ENCODE results near the gene UBASH3A.
A peak's percentile ranks its signal among the peaks of the same experiment; 100 is the strongest.
"Not testable (repeated sequence)": the region's sequence is repeated elsewhere in the genome, so short reads cannot be mapped to it uniquely, and the experiment has no call there.

The UBASH3A gene

DNA sequence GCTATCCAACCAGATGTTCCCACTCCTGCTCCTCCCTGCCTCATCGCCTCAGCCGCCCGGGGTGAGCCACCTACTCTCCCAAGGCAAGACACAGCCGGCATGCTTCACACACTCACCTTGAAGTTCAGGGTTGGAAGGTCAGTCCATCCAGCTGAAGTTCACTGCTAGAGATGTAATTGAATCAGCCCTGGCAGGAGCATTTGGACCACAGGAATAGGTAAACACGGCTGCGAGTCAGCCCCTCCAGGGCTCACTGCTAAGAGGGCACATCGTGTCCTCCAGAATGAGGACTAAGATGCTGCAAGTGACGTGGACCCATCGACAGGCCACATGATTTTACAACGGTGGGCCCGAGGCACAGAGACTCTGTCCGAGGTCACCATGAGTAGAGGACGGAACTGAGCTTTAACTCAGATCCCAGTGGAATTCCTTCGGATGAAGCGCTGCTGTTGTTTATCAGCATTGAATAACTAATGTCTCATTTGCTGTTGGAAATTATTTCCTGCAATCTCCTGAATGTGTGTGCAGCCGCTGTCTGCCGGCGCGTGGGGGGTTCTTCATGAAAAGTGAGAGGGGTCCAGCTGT, 50.4 kb downstream of the UBASH3A start:
- DNase-seq, result no peak

DNA sequence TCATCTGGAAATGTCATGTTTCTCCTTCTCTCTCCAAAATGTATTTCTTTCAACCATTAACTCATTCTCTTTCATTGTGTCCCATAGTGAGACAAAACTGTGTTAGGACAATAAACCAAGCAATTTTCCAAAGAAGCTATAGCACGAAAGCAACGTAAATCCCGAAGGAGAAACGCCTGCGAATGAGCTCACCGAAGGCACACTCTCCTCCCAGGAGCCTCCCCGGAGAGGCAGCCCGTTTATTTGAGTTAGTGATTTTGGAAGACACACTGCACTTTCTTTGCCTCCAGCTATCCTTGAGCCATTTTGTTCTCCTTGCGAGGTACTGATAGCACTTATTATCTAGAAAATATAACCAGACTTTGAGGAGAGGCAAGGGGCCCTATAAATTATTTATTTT, 51.1 kb downstream of the UBASH3A start:
- DNase-seq, result no peak

DNA sequence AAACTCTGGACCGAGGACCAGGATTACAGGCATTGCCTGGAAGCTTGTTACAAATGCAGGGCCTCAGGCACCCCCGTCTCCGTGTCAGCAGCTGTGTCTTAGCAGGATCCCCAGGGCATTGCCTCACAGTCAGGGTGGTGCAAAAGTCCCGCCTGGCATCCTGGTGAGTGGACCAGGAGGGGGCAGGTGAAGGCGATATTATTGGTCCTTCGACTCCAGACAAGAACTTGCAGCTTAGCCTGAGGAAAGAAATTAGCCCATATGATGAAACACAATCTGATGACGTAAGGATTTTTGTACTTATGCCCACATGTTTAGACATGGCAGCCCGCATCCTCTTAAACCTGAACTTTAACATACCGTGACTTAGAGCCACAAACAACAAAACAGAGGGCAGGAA, 51.5 kb downstream of the UBASH3A start:
- DNase-seq, result no peak

DNA sequence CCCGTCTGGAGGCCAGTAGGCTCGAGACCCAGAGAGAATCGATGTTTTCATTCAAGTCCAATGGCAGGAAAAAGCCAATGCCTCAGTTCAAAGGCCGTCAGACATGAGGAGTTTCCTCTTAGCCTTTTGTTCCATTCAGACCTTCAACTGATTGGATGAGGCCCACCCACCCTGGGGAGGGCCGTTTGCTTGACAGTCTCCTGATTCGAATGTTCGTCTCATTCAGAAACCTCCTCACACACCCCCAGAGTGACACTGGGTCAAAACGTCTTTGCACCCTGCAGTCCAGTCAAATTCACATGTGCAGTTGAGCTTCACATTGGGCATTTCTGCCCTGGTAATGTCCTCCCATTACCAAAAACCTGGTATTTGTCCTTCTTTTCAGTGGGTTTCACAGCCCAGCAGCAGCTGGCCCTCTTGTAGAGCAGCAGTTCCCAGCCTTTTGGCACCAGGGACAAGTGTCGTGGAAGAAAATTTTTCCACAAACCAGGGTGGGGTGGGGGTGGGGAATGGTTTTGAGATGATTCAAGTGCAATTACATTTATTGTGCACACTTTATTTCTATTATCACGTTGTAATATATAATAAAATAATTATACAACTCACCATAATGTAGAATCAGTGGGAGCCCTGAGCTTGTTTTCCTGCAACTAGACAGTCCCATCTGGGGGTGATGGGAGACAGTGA, 52.2 kb downstream of the UBASH3A start:
- no peak for DNase-seq

DNA sequence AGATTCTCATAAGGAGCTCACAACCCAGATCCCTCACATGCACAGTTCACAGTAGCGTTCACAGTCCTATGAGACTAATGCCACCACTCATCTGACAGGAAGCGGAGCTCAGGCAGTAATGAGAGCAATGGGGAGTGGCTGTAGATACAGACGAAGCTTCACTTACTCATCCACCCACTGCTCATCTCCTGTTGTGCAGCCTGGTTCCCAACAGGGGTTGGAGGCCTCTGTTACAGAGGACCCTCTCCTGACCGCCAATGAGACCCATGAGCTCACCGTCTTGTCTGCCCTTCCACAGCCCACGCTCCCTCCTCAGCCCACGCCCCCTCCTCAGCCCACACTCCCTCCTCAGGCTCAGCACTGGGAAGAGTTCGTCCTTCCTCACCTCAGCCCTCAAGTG, 52.8 kb downstream of the UBASH3A start:
- no peak for DNase-seq

DNA sequence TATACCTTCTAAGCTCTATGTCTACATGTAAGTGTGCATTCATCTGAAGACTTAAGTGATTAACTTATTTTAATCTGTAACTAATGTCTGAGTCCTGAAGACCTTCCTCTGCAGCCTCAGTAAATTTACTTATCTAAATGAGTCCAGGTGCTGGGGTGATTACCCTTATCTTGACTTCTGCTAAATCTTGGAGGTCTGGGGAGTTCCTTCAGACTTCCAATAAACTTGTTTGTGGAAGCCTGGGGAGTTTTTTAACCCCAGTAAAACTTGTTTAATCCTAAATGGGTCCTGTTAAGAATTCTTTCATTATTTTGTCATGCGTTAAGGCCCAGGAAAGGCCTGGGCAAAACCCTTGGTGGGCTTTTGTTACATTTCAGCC, 55.4 kb downstream of the UBASH3A start:
- no peak for DNase-seq

DNA sequence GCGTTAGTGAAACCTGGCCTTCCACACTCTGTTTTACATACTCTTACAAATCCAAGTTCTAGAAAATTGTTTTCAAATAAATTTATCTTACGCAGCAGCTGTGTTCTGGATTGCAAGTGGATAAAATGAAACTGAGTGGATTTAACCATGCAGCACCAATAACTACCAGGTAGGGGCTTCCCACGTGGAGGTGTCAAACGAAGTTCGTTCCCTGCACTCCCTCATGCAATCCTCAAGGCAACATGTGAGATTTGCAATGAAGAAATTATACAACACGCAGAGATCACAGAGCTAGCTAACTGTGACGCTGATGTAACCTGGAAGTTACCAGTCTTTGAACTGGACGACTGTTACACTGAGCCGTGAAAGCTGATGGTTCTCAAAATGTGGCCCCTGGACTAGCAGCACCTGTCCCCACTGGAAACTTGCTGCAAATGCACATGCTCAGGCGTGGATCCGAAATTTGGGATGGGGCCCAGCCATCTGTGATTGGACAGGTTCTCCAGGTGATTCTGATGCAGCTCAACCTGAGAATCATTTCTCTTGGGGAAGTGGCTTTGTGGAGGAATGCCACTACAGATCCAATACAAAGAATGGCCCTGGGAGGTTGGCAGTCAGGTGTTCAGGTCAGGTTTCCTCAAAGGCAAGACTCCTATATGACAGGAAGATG, 56.0 kb downstream of the UBASH3A start:
- no peak for DNase-seq

DNA sequence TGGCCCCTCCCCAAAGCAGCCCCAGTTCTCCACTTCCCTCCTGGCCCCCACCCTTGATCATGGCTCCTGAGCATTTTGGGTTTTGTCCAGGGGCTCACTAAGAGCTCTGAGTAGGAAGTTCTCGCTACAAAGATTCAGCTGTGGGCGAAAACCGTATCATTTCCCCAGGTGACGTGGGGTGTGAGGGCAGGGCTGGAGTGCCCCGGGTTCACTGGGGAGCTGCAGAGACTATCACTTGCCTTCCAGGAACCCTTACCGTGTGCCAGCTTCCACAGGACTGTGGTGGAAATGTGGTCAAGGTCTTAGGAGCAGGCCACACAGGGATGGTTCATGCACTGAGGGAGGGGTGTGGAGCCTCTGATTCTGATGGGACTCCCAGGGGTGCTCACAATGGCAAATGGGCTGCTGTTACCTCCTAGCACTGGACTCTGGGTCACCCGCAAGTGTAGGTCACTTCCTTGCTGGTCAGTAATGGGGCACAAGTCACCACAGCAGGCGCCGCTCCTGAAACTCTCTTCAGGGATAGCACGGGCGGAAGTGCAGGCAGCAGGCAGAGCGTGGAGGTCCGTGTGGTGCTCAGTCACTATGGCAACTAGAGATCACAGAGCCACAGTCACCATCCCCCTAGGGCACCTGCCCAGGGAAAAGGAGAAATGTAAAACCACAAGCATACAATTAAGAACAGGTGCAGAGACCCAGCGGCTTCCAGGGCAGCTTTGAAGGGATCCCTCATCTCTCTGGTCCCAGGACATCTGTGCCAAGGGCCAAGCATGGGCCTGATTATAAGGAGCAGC, 56.9 kb downstream of the UBASH3A start:
- DNase-seq, result no peak

DNA sequence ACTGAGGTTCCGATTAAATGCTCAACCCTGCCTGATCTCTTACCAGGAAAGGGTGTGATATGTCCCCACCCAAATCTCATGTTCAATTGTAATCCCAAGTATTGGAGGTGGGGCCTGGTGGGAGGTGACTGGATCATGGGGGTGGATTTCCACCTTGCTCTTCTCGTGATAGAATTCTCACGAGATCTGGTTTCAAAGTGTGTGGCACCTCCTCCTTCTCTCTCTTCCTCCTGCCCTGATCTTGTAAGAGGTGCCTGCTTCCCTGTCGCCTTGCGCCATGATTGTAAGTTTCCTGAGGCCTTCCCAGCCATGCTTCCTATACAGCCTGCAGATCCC, 57.5 kb downstream of the UBASH3A start:
- no peak for DNase-seq

DNA sequence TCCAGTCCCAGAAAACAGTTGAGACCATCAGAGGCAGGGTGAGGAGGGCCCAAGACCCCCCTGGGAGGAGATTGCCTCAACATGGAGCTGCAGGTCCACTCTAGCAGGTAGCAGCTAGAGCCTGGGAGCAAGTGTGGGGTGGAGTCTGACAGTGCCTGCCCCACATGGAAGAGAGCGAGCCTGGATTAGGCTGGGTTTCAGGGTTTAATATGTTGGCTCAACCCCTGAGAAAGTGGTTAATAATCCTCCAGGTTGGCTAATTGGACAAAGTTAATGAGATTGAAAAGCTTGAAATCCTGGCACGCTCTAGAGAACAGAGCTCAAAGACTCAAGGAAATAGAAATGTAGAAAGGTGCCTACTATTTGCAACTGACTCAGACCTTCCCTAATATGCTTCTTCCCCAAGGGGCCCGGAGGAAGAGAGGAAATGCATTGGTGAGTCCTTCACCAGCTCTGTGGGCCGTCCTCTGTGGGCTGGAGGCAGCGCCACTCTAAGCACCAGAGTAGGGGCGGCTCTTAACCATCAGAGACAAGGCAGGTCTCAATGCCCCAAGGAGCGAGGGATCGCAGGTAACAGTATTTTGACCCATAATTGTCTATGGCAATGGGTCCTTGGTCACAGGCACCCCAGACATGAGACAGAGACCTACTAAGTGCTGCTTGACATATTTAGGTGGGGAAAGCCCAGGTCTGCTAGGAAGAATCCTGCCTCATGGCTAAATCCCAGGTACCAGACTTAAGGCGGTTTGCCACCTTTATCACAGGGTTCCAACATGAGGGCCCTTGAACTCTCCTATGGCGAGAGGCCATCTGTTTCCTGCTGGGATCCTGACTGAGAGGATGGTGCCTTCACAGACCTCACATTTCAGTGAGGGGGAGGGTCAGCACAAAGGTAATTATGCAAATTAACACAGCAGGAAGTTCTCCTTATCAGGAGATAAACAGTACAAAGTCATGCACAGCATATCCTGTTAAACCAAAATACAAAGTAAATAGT, 58.5 kb downstream of the UBASH3A start:
- DNase-seq, result peak; percentile 19

DNA sequence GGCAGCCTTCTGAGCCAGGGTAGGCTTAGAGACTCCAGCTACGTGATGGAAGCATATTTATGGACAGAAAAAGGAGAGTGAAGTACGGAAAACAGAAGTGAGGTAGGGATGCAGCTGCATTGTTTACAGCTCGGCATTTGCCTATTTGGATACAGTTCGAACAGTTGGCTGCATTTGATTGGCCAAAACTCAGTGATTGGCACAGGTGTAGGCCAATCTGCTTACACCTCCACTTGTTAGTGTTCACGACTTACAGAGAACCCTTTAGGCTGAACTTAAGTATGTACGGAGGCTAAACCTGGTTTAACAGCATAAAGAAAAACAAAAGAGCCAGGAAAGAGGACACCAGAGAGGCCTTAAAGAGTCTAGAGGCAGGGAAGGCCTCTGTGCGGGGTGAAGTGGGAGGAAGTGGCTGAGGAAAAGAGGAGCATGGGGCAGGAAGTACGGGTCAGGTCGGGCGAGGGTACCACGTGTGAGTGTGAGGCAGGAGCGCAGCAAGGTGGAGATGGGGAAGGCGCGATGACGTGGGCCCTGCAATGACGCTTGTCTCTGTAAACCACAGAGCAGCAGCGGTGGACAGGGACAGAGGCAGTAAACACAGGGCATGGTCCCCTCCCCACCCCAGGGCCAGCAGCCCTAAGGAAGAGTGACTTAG, 60.3 kb downstream of the UBASH3A start:
- DNase-seq, result no peak

DNA sequence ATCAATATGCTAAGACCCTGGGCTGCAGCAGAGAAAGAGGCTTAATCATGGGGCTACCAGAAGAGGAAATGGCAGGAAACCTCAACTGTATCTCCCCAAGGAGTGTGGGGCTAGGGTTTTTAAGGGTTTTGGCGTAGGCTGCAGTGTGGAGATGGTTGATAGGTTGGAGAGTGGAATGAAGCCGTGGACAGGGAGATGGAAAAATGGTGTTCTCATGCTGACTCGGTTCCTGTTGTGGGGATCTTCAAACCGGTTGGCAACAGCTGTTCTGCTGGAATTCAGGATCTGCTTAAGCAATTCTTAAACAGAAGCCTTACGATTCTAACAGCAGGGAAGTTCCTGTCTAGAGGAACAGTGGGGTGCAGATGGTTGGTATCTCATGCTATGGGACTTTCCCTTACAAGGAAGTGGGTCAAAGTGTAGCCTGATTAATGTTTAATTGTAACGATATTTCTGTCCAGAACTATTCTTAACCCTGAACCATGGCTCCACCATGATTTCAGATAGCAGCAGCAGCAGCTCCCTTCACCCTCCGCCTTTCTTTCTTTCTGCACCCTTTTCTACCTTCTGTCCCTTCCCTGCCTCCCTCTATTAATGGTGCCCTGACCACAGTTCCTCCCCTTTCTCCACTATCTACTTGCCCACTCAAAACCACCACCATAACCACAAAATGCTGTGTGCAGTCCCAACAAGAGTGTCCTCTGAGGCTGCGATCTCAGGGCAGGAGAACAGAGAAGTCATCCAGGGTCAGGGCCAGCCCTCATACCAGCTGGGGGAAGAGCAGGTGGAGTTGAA, 61.5 kb downstream of the UBASH3A start:
- no peak for DNase-seq

DNA sequence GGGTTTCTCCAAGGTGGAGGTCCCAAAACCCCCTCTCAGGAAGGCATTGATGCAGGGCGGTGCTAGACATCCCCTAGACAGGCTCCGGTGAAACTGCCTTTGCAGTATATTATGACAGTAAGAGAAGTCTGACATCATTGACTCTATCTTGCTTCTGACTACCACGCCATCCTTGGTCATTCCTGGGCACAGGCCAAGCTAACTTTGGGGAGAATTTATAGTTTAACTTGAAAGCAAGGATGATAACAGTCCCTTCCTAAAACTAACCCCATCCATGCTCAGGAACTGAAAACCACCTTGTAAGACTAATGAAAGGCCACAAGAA, 62.1 kb downstream of the UBASH3A start:
- DNase-seq, result no peak

DNA sequence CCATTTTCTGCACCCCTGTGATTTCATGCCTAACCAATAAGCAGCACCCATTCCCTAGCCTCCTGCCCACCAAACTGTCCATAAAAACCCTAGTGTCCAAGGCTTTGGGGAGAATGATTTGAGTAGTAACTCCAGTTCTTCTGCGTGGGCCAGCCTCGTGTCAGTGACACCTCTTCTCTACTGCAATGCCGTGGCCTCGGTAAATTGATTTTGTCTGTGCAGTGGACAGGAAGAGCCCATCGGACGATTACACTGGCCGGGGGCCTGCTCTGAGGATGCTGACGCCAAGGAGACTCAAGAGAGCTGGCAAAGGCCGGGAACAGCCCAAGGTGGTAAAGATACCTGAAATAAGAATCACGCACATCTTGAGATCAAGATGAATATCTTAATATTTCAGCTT, 63.0 kb downstream of the UBASH3A start:
- DNase-seq, result no peak

DNA sequence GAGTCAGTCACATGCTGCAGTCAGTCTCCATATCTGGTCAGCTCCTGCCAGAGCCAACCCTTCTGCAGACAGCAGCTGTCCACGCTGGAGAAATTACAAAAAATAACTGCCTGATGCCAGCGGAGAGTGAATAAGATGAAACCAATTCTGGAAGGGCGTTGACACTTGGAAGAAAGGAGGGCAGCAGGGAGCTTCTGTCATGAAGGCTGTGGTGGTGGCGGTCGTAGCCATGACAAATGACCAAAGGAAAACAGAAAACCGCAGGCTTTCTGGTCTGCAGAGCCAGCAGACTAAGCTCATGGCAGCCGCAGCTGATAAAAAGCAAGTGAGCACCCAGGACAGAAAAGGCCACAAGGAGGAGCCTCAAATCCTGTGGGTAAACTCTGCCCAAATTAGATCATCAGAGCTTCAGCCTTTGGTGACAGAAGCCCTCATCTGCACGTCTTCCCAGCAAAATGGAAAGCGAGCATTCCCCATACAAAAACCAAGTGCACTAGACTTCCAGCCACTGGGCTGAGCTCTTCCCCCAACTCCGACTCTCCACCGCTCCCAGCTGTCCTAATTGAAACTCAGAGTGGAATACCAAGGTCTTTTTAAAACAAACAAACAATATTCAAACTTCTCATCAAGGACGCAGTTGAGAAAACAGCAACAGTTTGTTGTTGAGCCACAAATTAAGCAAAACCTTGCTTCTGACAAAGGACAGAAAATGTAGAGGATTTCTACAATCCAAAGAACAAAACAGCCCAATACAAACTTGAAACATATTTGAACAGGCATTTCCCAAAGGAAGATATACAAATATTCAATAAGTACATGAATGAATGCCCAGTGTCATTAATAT, 63.7 kb downstream of the UBASH3A start:
- DNase-seq, result no peak

DNA sequence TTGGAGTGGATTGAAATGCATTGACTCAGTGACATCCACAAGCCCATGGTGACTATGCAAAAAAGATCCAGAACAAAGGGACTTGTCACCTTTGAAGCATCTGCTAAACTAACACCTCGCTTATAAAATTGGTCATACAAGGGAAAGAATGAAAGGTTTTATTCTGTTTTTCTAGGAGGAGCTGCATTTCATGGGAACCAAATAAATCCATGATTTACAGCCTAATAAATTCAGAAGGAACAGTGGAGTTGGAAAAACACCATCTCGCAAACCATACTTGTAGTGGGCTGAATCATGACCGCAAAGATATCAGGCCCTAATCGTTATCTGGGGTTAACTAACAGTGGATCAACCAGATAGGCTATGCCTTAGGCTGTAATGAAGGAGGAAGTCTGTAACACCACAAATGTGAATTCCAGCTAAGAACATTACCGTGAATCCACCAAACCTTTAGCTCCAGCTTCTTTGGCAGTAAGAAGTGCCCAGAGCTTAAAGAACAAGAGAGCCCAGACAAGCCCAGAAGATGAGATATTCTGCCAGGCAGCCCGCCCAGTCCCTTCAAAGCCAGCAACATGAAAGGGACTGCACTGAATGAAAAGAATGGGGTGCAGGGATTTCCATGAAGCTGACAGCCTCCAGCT, 64.9 kb downstream of the UBASH3A start:
- DNase-seq, result no peak

DNA sequence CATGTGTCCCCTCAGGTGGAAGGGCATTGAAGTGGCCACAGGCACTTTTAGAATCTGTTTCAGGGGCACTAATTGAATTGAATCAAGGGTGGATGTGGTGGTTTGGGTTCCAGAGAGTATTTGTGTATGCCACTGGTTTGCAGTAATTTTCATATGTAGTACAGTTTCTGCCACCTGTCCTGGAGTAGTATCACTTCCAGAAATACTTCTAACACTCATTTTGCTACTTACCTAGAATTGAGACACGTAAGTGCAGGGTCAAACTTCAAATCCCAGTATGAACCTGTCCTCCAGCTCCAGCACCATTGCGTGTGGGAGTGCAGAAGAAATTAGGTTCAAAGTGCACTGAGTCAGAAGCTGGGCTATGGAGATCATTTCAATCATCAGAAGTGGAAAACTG, 65.6 kb downstream of the UBASH3A start:
- DNase-seq, result no peak

DNA sequence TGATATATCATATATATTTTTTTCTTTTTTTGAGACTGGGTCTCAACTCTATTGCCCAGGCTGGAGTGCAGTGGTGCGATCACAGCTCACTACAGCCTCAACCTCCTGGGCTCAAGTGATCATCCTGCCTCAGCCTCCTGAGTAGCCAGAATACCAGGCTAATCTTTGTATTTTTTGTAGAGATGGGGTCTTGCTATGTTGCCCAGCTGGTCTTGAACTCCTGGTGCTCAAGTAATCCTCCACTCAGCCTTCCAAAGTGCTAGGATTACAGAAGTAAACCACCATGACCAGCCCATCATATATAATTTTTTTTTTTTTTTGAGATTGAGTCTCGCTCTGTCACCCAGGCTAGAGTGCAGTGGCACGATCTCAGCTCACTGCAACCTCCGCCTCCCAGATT, 66.0 kb downstream of the UBASH3A start:
- not testable (repeated sequence) for DNase-seq

DNA sequence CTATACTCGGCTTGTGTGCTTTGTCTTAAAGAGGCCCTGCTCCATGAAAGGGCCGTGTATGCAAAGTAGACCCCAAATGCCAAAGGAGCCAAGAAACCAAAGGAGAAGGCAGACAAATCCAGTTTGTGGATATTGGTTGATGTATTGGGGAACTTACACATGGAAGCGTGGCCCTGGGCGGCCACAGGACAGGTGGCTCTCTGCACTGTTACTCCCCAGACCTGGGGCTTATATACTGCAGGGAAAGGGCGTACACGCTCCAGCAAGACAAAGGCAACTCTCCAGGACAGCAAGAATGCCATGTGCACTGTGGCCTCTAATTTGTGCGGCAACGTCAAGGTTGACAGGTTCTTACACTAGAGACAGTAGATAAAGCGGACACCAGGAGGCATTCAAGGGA, 67.5 kb downstream of the UBASH3A start:
- DNase-seq, result no peak
